Endothelial cell of umbilical vein (primary cell): ENCODE results near the gene LAMA4.

Source experiments
- EZH2 ChIP-seq: IDR thresholded peaks from 2 replicates; pipeline ENCODE4 v1.6.1; 2012; ENCODE audit warnings: borderline replicate concordance, low read depth, mild to moderate bottlenecking, moderate library complexity, low read length, inconsistent platforms; ENCODE audit not compliant: severe bottlenecking
- FOS ChIP-seq: IDR thresholded peaks from 2 replicates; pipeline ENCODE4 v1.6.1; 2011; ENCODE audit warnings: mild to moderate bottlenecking, low read length, moderate library complexity, borderline replicate concordance; ENCODE audit not compliant: insufficient read depth
- JUN ChIP-seq: IDR thresholded peaks from 2 replicates; pipeline ENCODE4 v1.6.1; 2011; ENCODE audit warnings: borderline replicate concordance, low read depth; ENCODE audit not compliant: insufficient read length, insufficient read depth
- MAX ChIP-seq: IDR thresholded peaks from 2 replicates; pipeline ENCODE4 v1.6.1; 2011; ENCODE audit not compliant: insufficient read depth, insufficient read length
- MYC ChIP-seq: IDR thresholded peaks from one replicate; pipeline ENCODE4 v1.6.1; 2011; ENCODE audit warnings: mild to moderate bottlenecking, low read depth, low read length
- POLR2A ChIP-seq: IDR thresholded peaks from 2 replicates; pipeline ENCODE4 v1.6.1; 2012; ENCODE audit warnings: low read depth, mild to moderate bottlenecking, control low read depth, low read length
- TF ChIP-seq, protein P1 (sequence below), 2 donors: IDR thresholded peaks; 1 replicate in 1 of 2; 2 replicates in 1 of 2; pipeline ENCODE4 v1.5.1; 2011; ENCODE audit warnings: low read length in 2 of 2, mild to moderate bottlenecking in 2 of 2, moderate library complexity in 2 of 2, control low read depth in 1 of 2, inconsistent platforms in 1 of 2, low read depth in 1 of 2; ENCODE audit not compliant: insufficient read depth in 1 of 2; ENCODE audit errors: extremely low read depth in 1 of 2

DNA sequence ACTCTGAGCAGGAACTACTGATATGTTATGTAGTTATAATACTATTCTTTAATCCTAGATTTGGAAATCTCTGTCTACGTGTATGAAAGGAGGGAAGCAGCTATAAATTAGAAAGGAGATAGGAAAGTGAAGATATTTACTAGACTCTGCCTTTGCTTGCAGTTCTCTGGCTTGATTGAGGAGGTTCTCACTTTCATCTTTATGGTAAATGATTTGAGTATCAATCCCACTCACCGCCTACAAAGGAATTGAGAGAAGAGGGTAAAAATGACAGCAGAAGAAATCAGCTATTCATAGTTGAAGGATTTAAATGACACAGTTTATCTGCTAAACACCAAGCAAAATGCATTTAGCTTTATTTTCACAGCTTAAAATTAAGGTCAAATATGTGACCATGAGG, 99.7 kb downstream of the LAMA4 start:
- TF ChIP-seq POLR2A: no peak
- no peak for TF ChIP-seq JUN
- TF ChIP-seq, protein P1, sequence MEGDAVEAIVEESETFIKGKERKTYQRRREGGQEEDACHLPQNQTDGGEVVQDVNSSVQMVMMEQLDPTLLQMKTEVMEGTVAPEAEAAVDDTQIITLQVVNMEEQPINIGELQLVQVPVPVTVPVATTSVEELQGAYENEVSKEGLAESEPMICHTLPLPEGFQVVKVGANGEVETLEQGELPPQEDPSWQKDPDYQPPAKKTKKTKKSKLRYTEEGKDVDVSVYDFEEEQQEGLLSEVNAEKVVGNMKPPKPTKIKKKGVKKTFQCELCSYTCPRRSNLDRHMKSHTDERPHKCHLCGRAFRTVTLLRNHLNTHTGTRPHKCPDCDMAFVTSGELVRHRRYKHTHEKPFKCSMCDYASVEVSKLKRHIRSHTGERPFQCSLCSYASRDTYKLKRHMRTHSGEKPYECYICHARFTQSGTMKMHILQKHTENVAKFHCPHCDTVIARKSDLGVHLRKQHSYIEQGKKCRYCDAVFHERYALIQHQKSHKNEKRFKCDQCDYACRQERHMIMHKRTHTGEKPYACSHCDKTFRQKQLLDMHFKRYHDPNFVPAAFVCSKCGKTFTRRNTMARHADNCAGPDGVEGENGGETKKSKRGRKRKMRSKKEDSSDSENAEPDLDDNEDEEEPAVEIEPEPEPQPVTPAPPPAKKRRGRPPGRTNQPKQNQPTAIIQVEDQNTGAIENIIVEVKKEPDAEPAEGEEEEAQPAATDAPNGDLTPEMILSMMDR (IDR thresholded peaks at IDR 0.05; ENCODE audit: extremely low read depth in 1 of 2, insufficient read depth in 1 of 2, low read depth in 1 of 2, low read length in 2 of 2): no peak
- no peak for TF ChIP-seq EZH2
- no peak for TF ChIP-seq FOS
- no peak for TF ChIP-seq MAX
- TF ChIP-seq MYC: no peak
